ENCODE measurements around the gene HOXD10.
A peak's percentile ranks its signal among the peaks of the same experiment; 100 is the strongest.

Gene HOXD10

GRCh38 chr2:176107731-176108181, 8.8 kb upstream of the HOXD10 start:
- no peak for DNase-seq

- DNase-seq: no peak
These were observed 7.2 kb upstream of the HOXD10 start for GRCh38 chr2:176109192-176109901.

DNA sequence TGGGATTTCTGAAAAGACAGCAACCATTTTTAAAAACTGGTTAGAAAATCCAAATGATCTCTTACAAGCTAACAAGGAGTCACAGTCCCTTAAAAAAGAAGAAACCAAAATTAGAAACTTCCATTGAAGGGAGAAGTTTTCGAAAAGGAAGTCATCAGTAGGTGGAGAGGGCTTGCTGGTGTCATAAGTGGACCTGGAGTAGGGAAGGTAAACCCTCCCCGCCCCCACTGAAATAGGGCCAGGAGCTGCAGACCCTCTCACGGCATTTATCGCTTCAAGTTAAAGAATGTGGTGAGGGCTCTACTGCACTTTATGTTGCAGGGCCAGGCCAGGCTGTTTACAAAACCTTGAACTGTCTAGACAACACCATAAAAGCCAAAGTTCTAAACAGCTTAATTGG, 6.6 kb upstream of the HOXD10 start:
- DNase-seq: no peak

GRCh38 chr2:176110415-176111308, 5.9 kb upstream of the HOXD10 start:
- DNase-seq: no peak

GRCh38 chr2:176111309-176111663, 5.3 kb upstream of the HOXD10 start:
- peak; percentile 89 for DNase-seq

DNA sequence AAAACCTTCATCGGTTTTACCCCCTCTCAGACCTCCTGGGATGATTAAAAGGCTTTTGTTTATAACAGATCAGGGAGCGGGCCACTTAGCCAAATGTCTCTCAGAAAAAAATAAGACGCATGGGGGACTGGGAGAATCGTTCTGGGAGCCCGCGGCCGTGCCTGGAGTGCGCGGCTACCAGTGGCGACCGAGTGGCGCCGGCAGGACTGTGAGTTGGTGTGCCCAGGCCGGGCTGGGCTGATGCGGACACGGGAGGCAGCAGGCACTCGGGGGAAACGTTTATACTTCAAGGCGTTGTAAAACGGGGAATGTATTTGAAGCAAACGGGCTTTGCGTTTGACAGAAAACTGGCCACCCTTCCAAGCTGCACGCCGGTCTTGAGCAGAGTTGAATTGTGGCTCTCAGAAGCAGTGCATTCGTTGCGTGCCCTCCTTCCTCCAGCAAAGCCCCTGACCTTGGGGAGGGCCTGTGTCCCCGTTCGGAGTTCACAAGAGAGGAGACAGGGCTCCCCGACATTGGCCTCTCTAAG, 4.7 kb upstream of the HOXD10 start:
- no peak for DNase-seq

DNA sequence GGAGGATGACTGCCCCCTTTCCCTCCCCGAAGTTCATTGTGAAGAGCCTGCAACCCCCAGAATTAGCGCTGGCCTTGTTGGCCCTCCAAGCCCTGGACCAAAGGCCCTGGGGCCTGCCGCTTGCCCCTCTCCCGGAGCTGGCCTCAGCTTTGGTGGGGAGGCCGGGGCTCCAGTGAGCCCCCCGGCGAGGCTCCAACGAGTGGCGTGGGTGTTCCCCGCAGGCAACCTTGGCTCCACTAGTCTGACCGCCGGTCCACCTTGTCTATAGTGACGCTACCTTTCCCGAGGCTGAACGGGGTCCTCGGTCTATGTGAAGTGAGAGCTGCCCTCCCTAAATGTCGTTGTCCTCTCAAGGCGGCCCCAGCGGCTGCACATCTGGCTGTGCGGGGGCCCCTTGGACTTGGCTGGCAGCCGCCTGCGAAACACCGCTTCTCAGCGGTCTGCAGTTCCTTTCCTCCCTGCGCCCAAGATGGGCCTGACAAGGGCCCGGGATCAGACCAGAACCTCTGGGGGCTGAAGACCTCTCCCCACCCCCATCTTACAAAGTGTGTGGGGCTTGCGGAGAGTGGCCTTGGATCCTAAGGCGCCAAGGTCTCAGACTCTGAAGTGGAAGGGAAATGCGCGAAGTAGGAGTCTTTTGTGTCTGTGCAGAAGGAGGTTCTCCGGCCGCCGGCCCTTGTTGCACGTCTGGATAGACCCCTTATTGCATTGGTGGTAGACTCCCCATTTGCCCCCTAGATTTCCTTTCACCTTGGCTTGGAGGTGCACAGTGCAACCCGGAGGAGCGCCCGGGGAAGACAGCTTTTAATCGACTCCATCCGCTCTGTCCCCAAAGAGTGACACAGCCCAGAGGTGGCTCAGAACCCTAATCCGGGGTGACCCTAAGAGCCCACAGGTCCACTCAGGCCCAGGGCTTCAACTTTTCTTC, 3.9 kb upstream of the HOXD10 start:
- DNase-seq: no peak

DNA sequence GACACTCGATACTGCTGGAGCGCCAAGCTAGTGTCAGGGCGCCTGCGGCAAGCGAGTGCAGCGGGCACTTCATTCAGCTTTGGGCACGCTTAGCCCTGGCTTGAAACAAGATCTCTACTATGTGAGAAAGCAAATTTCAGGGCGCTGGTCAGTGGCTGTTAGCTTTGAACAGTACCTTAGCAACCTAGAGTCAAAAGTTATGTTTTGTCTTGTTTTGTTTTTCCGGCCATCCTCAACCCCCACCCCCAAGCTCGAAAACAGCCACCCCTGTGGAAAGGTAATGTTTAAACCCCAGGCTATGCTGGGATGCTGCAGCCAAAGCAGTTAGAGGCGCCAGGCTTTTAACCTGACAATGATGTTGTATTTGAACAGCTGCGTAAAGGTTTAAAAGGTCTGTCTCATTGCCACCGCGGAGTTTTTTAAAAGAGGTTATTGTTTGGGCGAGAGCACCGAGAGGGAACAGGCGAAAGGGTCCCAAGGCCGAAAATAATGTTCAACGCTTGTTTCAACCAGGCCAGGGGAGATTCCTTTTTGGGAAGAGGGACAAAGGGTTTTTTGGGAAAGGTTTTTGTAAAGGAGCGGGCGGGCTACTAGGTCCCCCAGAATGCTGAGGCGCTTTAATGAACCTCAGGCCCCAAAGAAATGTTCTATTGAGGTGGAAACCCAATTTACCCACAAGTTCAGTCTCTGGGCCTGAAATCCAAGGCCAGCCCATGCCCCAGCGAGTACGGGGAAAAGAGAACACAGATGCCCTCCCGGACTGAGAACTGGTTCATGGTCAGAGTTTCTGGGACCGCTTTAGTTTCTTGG, 2.3 kb upstream of the HOXD10 start:
- DNase-seq: no peak

DNA sequence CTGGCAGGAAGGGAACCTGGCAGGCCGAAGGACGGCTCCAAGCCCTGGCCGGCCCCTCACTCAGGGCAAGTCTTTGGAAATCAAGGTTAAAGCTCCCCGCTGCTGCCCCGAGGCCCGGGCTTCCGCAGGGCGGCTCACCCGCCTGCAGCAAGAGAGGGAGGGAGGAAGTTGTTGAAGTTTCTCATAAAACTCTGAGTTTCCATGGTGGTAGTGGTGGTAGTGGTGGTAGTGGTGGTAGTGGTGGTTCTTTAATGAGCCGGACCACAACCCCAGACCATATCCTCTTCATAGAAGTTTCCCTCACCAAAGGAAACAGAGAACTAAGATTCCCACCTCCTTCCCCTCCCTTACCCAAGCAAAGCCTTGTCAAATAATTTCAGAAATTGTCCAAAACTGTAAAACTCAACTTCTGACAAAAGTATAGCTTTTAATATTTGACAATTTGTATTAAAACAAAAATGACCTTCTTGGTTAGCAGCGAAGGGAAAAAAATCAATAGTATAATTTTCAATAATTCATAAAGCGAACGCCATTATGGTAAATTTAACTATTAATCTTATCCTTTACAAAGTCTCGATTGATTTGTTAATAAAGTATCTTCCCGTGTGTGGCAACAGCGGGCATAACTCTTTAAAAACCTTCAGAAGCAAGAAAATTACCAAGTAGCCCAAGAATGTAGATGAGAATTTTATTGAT, 1.5 kb upstream of the HOXD10 start:
- no peak for DNase-seq

GRCh38 chr2:176117162-176117822, 714 bp downstream of the HOXD10 start:
- no peak for DNase-seq

DNA sequence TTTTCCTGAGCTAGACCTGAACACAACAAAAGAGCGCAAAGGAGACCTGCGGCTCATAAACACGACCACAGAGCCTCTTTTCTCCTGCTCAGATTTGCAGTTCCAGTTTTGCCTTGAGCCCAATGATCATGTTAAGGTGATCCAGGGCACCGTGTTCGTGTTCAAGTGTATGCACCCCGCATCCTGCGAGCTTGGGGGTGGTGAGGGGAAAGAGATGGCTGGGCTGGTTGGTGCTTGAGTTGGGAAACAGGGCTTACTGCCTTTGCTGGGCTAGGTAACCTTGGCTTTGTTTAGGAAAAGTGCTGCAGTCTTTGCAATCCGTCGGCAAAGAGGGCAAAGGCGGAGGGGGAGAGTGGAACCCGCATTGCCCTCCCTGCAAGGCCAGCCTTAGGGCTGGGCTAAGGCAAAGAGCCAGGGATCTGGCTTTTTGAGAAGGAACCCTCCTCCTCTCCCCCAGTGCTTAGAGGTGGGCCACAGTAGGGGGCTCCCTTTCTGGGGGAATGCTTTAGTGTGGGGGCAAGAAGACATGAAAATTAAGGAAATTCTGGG, 1.3 kb downstream of the HOXD10 start:
- no peak for DNase-seq

GRCh38 chr2:176118601-176119339, 2.2 kb downstream of the HOXD10 start:
- DNase-seq: peak; percentile 81

GRCh38 chr2:176120364-176121189, 4.0 kb downstream of the HOXD10 start:
- no peak for DNase-seq

DNA sequence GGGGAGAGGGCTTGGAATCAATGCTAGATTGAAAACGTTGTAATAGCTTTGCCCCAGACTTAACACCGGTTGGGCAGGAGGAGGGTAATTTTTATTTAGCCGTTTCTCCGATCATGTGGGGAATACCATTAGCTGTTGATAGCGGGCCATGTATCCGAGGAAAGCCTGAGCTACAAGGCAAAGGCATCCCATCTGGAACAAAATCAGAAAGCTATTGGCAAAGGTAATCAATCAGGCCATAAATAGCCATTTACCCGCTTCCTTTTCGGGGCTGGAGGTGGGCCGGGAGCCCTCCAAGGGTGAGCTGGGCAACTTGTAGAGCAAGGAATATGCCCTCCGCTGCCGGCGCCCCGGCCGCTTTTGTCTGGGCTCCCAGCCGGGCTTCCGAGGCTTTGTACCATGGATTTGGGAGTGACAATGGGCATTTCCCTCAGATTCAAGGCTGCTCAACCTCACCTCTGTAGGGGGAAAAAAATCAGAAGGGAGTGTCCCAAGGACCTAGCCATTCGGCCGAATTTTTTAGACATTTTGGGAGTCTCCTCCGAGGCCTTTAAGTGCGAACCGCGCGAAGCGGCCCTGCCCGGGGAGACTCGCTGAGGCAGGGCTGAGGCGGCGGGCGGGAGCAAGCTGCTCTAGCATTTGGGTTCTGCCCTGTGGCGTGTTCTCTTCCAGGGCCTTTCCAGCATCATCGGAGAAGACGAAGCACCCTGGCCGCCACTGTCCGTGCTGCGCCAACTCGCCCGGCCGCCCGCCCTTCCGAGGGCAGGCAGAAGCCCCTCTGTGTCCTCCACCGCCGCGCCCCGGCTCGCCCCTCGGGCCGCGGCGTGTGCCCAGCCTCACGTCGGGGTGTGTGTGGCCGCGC, 4.8 kb downstream of the HOXD10 start:
- DNase-seq: no peak

DNA sequence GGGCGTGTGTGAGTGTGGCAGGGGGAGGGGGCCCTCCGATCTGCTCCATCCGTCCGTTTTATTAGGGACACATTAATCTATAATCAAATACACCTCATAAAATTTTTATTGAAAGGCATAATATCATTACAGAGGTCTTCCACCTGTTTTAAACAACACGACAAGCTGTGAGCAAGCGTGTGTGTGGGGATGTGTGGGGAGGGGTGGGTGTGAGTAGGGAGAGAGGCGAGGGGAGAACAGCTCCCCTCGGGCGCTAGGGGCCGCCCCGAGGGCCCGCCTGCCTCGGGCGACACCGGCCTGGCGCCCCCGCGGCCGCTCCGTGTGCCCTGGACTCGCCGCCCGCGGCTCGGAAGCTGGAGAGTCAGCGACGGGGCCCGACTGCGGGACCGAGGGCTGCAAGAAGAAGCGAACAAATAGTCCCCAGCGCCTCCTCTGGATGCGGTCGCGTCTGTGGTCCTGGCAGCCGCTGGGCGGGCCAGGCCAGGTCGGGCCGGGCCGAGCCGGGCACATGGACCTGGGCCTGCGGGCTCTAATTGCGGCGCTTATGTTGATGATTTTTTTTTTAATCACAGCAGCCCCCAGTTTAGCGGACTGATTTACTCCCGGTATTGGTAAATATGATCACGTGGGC, 5.6 kb downstream of the HOXD10 start:
- no peak for DNase-seq

- no peak for DNase-seq
These were observed 6.3 kb downstream of the HOXD10 start, which contains the start of gene HOXD9 for GRCh38 chr2:176122683-176123410. HOXD9 (plus strand) TSS chr2:176122719; CDS start chr2:176122769, 50 bp downstream.
